LNCAP (cell line): ENCODE measurements around the gene AHCYL2.

Experiments
- CTCF ChIP-seq: fragments of 450-650 bp; IDR thresholded peaks from 2 replicates; pipeline ENCODE4 v1.5.1; 2017; ENCODE audit warnings: mild to moderate bottlenecking

AHCYL2 gene

GRCh38 chr7:129295015-129295423 lies 70.2 kb downstream of the AHCYL2 start:
- TF ChIP-seq CTCF: no peak

DNA sequence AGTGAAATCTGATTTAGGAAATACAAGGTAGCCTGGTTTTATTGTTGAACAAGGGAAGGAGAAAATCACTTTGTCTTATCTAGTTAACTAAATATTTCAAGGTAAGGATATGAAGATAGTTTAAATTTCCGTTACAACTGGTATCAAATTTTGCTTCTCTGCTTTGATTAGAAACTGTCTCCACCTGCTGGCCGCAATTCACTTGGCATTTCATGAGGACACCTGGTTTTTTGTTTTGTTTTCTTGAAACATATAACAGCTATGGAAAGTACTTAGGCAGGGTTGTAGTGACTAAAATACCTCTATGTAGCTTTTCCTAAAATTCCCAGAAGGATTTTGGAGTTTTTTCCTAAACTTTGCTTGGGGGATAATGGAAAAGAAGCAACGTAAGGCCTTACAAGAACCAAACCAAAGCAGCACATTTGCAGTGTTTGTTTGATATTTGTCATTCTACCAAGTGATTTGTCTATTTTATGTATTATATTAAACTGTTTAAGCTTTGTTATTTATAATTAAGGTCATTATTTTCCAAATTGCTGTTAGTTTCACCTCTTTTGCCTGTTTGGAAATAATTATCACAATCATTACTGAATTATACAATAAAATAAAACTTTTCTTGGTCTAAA lies 73.6 kb downstream of the AHCYL2 start:
- TF ChIP-seq CTCF: peak; percentile 86

- no peak for TF ChIP-seq CTCF
Measured at GRCh38 chr7:129299889-129300288, 75.1 kb downstream of the AHCYL2 start.

GRCh38 chr7:129307592-129307991 lies 82.8 kb downstream of the AHCYL2 start:
- no peak for TF ChIP-seq CTCF

DNA sequence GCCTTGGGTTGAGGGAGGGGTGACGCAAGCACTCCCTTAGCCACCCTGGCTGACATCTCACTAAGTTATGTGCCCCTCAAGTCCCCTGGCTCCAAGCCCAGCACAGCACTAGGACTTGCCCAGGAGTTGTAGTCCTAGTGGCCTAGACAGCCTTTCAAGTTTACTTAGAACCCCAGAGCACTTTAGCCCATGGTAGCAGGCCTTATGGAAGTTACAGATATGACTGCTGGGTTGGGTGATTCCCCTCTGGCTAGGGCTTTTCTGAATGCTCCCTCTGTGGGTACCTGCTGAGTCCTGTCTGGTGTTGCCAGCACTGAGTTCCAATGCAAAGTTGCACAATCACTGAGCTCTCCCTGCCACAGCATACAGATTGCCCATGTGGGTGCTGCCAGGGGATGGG lies 83.2 kb downstream of the AHCYL2 start:
- TF ChIP-seq CTCF: no peak

- no peak for TF ChIP-seq CTCF
Measured at GRCh38 chr7:129311429-129311828, 86.6 kb downstream of the AHCYL2 start.

GRCh38 chr7:129313282-129313681 lies 88.5 kb downstream of the AHCYL2 start:
- no peak for TF ChIP-seq CTCF

- no peak for TF ChIP-seq CTCF
Measured at GRCh38 chr7:129315960-129316359, 91.1 kb downstream of the AHCYL2 start.
